Lower leg skin (tissue), 3 donors: Measurements from ENCODE around the gene GNGT1.
"Not testable (repeated sequence)": the region's sequence is repeated elsewhere in the genome, so short reads cannot be mapped to it uniquely, and the experiment has no call there.

Source experiments
- POLR2A ChIP-seq, 2 donors: fragments of 450-650 bp; IDR thresholded peaks; one replicate each; pipeline ENCODE4 v1.6.1; 2016 to 2017; ENCODE audit warnings: antibody characterized with exemption in 2 of 2, mild to moderate bottlenecking in 1 of 2, moderate library complexity in 1 of 2
- TF ChIP-seq, protein P1 (sequence below), 3 donors: fragments of 450-650 bp; IDR thresholded peaks; one replicate each; pipeline ENCODE4 v1.5.1; 2016; ENCODE audit warnings: antibody characterized with exemption in 3 of 3, mild to moderate bottlenecking in 3 of 3, moderate library complexity in 2 of 3

DNA sequence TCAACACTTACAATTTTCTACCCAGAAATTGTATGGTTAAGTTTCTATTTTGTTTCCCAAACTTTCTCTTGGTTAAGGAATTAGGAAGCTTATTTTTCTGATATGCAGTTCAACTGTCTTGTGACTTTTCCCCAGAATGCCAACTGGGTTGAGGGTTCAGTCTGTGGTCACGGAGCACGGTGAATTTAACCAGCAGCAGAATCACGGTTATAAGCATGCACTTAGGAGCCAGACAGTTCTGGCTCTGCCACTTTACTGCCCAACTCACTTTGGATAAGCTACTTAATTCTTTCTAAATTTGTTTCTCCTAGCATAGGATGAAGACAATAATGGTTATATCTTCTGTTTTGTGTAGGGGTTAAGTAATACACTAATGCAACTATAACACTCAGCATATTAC lies 4.9 kb downstream of the GNGT1 start:
- TF ChIP-seq POLR2A (IDR thresholded peaks at IDR 0.05), result not testable (repeated sequence)
- TF ChIP-seq, protein P1, sequence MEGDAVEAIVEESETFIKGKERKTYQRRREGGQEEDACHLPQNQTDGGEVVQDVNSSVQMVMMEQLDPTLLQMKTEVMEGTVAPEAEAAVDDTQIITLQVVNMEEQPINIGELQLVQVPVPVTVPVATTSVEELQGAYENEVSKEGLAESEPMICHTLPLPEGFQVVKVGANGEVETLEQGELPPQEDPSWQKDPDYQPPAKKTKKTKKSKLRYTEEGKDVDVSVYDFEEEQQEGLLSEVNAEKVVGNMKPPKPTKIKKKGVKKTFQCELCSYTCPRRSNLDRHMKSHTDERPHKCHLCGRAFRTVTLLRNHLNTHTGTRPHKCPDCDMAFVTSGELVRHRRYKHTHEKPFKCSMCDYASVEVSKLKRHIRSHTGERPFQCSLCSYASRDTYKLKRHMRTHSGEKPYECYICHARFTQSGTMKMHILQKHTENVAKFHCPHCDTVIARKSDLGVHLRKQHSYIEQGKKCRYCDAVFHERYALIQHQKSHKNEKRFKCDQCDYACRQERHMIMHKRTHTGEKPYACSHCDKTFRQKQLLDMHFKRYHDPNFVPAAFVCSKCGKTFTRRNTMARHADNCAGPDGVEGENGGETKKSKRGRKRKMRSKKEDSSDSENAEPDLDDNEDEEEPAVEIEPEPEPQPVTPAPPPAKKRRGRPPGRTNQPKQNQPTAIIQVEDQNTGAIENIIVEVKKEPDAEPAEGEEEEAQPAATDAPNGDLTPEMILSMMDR (IDR thresholded peaks at IDR 0.05), result not testable (repeated sequence)
